Activated T-cell treated with anti-CD3 and anti-CD28 coated beads, Interleukin-2, amount 50 U/mL, for 4 hours (primary cell): Measurements from ENCODE around the gene ID3. TPM values are rescaled to one million over a fixed set of nuclear protein-coding genes. Genes with fewer than 3 reads are reported as not detected.
"Not testable (repeated sequence)": the region's sequence is repeated elsewhere in the genome, so short reads cannot be mapped to it uniquely, and the experiment has no call there.

ENCODE experiments used
- ATAC-seq, 2 donors: fragments of 200-7000 bp; cut with Tn5 transposase; one replicate each; pipeline ENCODE4 v1.10.0; 2021
- DNase-seq: peaks from one replicate; pipeline ENCODE4 v3.0.0-alpha.2; 2020
- H3K27me3 Mint-ChIP-seq: one replicate; pipeline ENCODE4 v1.8.0; 2021; ENCODE audit warnings: low read depth, mixed read lengths
- H3K36me3 Mint-ChIP-seq: one replicate; pipeline ENCODE4 v1.8.0; 2022; ENCODE audit warnings: mixed read lengths; ENCODE audit not compliant: insufficient read depth
- H3K4me1 Mint-ChIP-seq: one replicate; pipeline ENCODE4 v1.8.0; 2021; ENCODE audit warnings: low read depth, mixed read lengths
- H3K4me3 Mint-ChIP-seq: one replicate; pipeline ENCODE4 v1.8.0; 2021; ENCODE audit warnings: mild to moderate bottlenecking, moderate library complexity, mixed read lengths
- H3K9me3 Mint-ChIP-seq: one replicate; pipeline ENCODE4 v1.8.0; 2021; ENCODE audit warnings: mixed read lengths
- total RNA-seq, 3 donors: library from RNA; stranded (reverse); gene quantifications; one replicate each; pipeline ENCODE4 v1.2.1, GENCODE V29; 2021

Gene ID3
- total RNA-seq, 3 donors from 2014 or later: 15.1 to 17.1 (median 15.1) TPM

DNA sequence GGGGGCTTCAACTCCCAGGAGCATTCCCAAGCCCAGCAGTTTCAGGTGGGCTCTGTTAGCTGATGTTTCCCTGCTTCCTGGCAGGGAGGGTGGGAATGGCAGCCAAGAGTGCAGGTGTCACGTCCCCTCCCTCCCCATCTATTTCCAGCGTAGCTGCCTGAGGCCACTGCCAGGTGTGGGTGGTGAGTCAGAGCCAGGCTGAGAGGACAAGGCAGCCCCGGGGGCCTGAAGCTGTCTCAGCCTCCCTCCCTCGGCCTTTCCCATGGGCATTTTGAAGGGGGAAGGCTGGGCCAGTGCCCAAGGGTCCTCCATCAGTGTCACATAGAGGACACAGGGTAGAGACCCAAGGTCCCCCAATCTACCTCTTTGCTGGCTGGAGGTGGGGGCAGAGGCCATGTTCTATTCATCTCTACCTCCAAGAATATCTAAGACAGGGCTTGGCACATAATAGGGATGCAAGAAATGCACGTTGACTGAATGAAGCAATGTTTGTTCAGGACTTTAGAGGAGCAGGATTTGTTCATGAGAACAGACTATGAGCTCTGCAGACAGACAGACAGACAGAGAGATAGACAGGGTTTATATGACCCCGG is 34.4 kb upstream of the ID3 start:
- Mint-ChIP-seq H3K9me3 (no peaks in the 10 kb centered on the region), H3K36me3 (no peaks in the 10 kb centered on the region), H3K4me3 (no peak overlapping the region), H3K4me1 (peaks cover 88% of the 10 kb centered on the region), H3K27me3 (no peaks in the 10 kb centered on the region)
- ATAC-seq (no peak), DNase-seq (peak; percentile 12)

DNA sequence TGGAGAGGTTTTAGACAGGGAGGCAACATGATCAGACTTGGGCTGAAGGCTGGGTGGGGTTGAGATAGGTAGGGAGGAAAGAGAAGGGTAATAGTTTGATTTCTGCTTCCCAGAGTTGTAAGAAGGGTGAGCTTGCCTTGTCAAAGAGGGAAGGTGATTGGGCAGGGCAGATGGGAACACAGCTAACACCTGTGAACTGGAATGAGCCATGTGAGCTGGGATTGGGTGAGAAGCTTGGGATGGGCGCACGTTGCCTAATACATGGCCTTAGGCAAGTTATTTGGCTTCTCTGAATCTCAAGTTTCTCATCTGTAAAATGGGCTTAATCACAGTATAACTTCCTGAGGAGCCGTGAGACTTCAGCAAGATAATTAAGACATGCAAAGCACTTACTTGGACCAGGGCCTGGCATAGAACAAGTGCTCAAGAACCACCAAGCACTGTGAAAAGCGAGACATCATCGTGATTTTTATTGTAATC is 33.8 kb upstream of the ID3 start:
- DNase-seq (no peak), ATAC-seq (no peak)
- no peaks in the 10 kb centered on the region for H3K9me3 Mint-ChIP-seq
- H3K4me1 Mint-ChIP-seq: peaks cover 86% of the 10 kb centered on the region
- H3K27me3 Mint-ChIP-seq: no peaks in the 10 kb centered on the region
- no peaks in the 10 kb centered on the region for H3K36me3 Mint-ChIP-seq
- no peak overlapping the region for H3K4me3 Mint-ChIP-seq

DNA sequence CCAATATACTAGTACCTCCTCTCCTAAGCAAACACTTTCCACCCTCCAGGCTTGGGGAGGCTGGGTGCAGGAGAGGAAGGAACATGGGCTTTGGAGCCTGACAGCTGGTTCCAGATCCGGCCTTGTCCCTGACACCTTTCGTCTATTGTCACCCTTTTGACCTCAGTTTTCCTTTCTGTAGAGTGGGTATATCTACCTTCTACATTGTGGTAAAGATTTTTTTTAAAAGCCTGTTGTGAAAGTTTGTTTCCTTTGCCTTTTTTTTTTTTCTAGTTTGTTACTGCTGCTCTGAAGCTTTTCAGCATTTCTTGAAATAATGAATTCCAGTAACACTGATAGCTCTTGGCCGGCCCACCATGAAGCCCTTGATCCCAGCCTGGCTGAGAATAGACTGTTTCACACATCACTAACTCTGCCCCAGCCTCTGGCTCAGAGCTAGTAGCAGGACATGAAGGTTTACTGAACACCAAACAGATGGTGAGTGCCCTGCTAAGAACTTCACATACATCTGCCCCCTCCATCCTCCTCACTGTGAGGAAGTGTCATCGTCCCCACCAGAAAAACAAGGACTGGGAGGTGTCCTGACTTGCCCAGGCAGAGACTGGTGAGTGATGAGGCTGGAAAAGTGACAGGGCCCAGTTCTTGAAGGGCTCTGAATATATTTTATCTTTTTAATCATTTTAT is 33.0 kb upstream of the ID3 start:
- Mint-ChIP-seq H3K4me3 (peak overlapping the region; percentile 12), H3K36me3 (no peaks in the 10 kb centered on the region), H3K27me3 (no peaks in the 10 kb centered on the region), H3K4me1 (peaks cover 79% of the 10 kb centered on the region), H3K9me3 (no peaks in the 10 kb centered on the region)
- ATAC-seq (no peak), DNase-seq (no peak)

GRCh38 chr1:23591460-23592208 is 32.3 kb upstream of the ID3 start:
- no peaks in the 10 kb centered on the region for H3K9me3 Mint-ChIP-seq
- H3K4me1 Mint-ChIP-seq: peaks cover 71% of the 10 kb centered on the region
- peak overlapping the region; percentile 12 for H3K4me3 Mint-ChIP-seq
- H3K27me3 Mint-ChIP-seq: no peaks in the 10 kb centered on the region
- DNase-seq: peak; percentile 41
- no peaks in the 10 kb centered on the region for H3K36me3 Mint-ChIP-seq
- peak; percentile 78 to 83 for ATAC-seq

GRCh38 chr1:23590058-23590783 is 30.9 kb upstream of the ID3 start:
- DNase-seq: no peak

GRCh38 chr1:23589585-23589986 is 30.3 kb upstream of the ID3 start:
- DNase-seq (no peak), ATAC-seq (no peak)
- H3K4me3 Mint-ChIP-seq: no peak overlapping the region
- peaks cover 57% of the 10 kb centered on the region for H3K4me1 Mint-ChIP-seq
- H3K9me3 Mint-ChIP-seq: no peaks in the 10 kb centered on the region
- no peaks in the 10 kb centered on the region for H3K27me3 Mint-ChIP-seq
- H3K36me3 Mint-ChIP-seq: no peaks in the 10 kb centered on the region

More at GRCh38 chr1:23590058-23590783, 30.9 kb upstream of the ID3 start:
- H3K36me3 Mint-ChIP-seq: no peaks in the 10 kb centered on the region
- peaks cover 63% of the 10 kb centered on the region for H3K4me1 Mint-ChIP-seq
- peak in 1 of 2 donors; percentile 49 for ATAC-seq
- no peaks in the 10 kb centered on the region for H3K27me3 Mint-ChIP-seq
- no peak overlapping the region for H3K4me3 Mint-ChIP-seq
- no peaks in the 10 kb centered on the region for H3K9me3 Mint-ChIP-seq

GRCh38 chr1:23588749-23589548 is 29.6 kb upstream of the ID3 start:
- ATAC-seq (no peak), DNase-seq (no peak)
- Mint-ChIP-seq H3K27me3 (no peaks in the 10 kb centered on the region), H3K4me1 (peaks cover 50% of the 10 kb centered on the region), H3K36me3 (no peaks in the 10 kb centered on the region), H3K9me3 (no peaks in the 10 kb centered on the region), H3K4me3 (no peak overlapping the region)

DNA sequence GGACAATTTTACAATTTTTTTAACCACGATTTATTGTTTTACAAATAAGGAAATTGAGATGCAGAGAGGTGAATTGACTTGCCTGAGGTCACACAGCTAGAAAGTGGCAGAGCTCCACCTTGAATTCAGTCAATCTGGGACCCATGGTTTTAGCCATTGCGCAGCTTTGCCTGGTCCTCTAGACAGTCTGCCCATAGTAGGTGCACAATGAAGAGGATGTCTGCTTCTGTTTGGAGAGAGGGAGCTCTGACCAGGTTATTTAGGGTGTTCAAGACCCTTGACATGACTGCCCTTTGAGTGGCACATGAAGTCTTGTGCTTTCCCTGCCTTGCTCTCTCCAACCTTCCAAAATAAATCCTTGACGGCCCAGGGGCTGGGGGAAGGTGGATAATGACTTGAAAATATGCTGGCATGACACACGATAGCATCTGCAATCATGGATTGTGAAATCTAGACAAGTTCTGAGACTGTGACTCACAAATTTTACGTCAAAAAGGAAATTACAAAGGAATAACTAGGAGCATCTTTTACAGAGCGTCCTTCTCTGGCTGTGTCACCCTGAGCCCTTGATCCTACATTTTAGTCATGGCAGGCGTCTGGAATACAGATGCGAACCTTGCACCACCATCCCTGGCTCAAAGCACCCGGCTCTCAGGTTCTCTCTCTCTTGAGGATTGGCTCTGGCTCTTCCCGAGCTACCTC is 26.2 kb upstream of the ID3 start:
- H3K4me3 Mint-ChIP-seq: no peak overlapping the region
- H3K9me3 Mint-ChIP-seq: no peaks in the 10 kb centered on the region
- H3K27me3 Mint-ChIP-seq: no peaks in the 10 kb centered on the region
- DNase-seq (no peak), ATAC-seq (no peak)
- peaks cover 23% of the 10 kb centered on the region for H3K4me1 Mint-ChIP-seq
- H3K36me3 Mint-ChIP-seq: no peaks in the 10 kb centered on the region

- not testable (repeated sequence) for H3K9me3 Mint-ChIP-seq, H3K27me3 Mint-ChIP-seq, H3K4me3 Mint-ChIP-seq, ATAC-seq, DNase-seq, H3K36me3 Mint-ChIP-seq
- H3K4me1 Mint-ChIP-seq: peaks cover 14% of the 10 kb centered on the region
Measured at GRCh38 chr1:23583727-23584126, 24.4 kb upstream of the ID3 start.

DNA sequence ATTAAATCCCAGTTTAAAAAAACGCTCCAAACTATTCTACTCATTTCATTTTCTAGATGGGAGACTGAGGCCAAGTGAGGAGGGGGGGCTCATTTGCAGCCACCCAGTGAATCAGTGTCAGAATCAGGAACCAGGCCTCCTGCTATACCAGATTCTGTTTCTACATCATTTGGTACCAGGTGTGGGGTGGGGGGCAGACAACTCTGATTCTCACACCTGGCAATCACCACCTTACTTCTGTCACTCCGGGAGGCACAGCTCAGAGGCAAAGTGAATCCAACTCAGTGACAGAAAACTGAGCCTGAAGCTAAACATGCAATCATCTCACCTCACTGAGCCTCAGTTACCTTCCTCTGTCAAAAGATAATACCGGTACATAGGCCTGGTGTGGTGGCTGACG is 23.5 kb upstream of the ID3 start:
- Mint-ChIP-seq H3K4me3 (no peak overlapping the region), H3K36me3 (no peaks in the 10 kb centered on the region), H3K9me3 (no peaks in the 10 kb centered on the region), H3K4me1 (peaks cover 21% of the 10 kb centered on the region), H3K27me3 (no peaks in the 10 kb centered on the region)
- DNase-seq (no peak), ATAC-seq (no peak)

DNA sequence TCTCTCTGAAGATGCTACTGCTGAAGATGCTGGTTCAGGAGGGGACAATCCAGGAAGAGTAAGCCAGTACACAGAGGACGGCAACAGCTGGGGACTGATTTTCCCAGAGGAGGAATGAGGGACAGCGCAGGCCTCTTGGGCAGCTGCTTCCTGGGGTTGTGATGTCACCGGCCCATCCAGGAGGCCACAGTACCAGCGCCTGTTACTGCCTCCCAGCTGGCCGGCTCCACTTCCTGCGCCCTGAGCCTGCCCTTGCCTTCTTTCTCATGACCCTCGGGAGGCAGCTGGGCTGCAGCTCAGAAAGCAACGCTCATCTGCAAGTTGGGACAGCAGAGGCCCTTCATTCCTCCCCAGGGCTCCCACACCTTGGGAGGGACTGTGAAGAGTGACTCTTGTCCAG is 21.9 kb upstream of the ID3 start:
- DNase-seq (no peak), ATAC-seq (no peak)
- Mint-ChIP-seq H3K9me3 (no peaks in the 10 kb centered on the region), H3K4me3 (no peak overlapping the region), H3K27me3 (no peaks in the 10 kb centered on the region), H3K4me1 (peaks cover 34% of the 10 kb centered on the region), H3K36me3 (no peaks in the 10 kb centered on the region)

DNA sequence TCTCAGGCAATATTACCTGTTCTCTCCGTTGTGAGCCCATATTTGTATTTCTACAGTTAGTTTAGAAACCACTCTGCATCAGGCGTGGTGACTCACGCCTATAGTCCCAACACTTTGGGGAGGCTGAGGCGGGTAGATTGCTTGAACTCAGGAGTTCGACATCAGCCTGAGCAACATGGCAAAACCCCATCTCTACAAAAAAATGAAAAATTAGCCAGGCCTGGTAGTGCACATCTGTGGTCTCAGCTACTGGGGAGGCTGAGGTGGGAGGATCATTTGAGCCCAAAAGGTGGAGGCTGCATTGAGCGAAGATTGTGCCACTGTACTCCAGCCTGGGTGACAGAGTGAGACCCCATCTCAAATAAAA is 19.7 kb upstream of the ID3 start:
- ATAC-seq: peak; percentile 29 to 38
- Mint-ChIP-seq H3K4me1 (peaks cover 49% of the 10 kb centered on the region), H3K27me3 (no peaks in the 10 kb centered on the region), H3K36me3 (peaks cover 2% of the 10 kb centered on the region), H3K9me3 (no peaks in the 10 kb centered on the region), H3K4me3 (no peak overlapping the region)
- DNase-seq: no peak

GRCh38 chr1:23578311-23578996 is 19.2 kb upstream of the ID3 start:
- ATAC-seq (no peak), DNase-seq (no peak)
- Mint-ChIP-seq H3K27me3 (no peaks in the 10 kb centered on the region), H3K4me1 (peaks cover 49% of the 10 kb centered on the region), H3K4me3 (no peak overlapping the region), H3K36me3 (peaks cover 2% of the 10 kb centered on the region), H3K9me3 (no peaks in the 10 kb centered on the region)
